HG02852 (cell line): ENCODE measurements around the gene IRAK3.

ENCODE experiments used
- ATAC-seq: cut with Tn5 transposase; IDR thresholded peaks from one replicate; pipeline ENCODE4 v1.9.1; 2021; ENCODE audit warnings: mild to moderate bottlenecking, moderate library complexity; ENCODE audit not compliant: unreplicated experiment

The IRAK3 gene

GRCh38 chr12:66188584-66189485, at the start of gene IRAK3:
Gene IRAK3, plus strand, starts transcription at chr12:66189214. Its CDS starts 86 bp downstream, at chr12:66189300.
- ATAC-seq: peak; percentile 61

- no peak for ATAC-seq
Observed at GRCh38 chr12:66139328-66139727, 49.7 kb upstream of the IRAK3 start.

GRCh38 chr12:66140731-66141130, 48.3 kb upstream of the IRAK3 start:
- no peak for ATAC-seq

- no peak for ATAC-seq
Observed at GRCh38 chr12:66141299-66141698, 47.7 kb upstream of the IRAK3 start.

GRCh38 chr12:66142826-66143225, 46.2 kb upstream of the IRAK3 start:
- no peak for ATAC-seq

GRCh38 chr12:66143868-66144267, 45.1 kb upstream of the IRAK3 start:
- ATAC-seq: no peak

GRCh38 chr12:66144791-66145754, 43.9 kb upstream of the IRAK3 start:
- ATAC-seq: no peak

- no peak for ATAC-seq
Observed at GRCh38 chr12:66149702-66150398, 39.2 kb upstream of the IRAK3 start.

GRCh38 chr12:66152732-66153131, 36.3 kb upstream of the IRAK3 start:
- ATAC-seq: no peak

GRCh38 chr12:66154776-66155175, 34.2 kb upstream of the IRAK3 start:
- no peak for ATAC-seq

GRCh38 chr12:66156654-66157053, 32.4 kb upstream of the IRAK3 start:
- ATAC-seq: no peak

GRCh38 chr12:66159123-66159522, 29.9 kb upstream of the IRAK3 start:
- no peak for ATAC-seq

- ATAC-seq: no peak
Observed at GRCh38 chr12:66160704-66161103, 28.3 kb upstream of the IRAK3 start.

- no peak for ATAC-seq
Observed at GRCh38 chr12:66162701-66163100, 26.3 kb upstream of the IRAK3 start.

GRCh38 chr12:66163289-66163688, 25.7 kb upstream of the IRAK3 start:
- ATAC-seq: no peak

- ATAC-seq: no peak
Observed at GRCh38 chr12:66164349-66164821, 24.6 kb upstream of the IRAK3 start.

GRCh38 chr12:66165141-66165540, 23.9 kb upstream of the IRAK3 start:
- no peak for ATAC-seq

GRCh38 chr12:66166561-66166960, 22.5 kb upstream of the IRAK3 start:
- ATAC-seq: no peak

GRCh38 chr12:66168410-66168809, 20.6 kb upstream of the IRAK3 start:
- no peak for ATAC-seq

- peak; percentile 83 for ATAC-seq
Observed at GRCh38 chr12:66169221-66170170, 19.5 kb upstream of the IRAK3 start, which contains the start of gene TMBIM4. Gene TMBIM4, minus strand, starts transcription at chr12:66169996. Its CDS starts 45 bp downstream, at chr12:66169951.
